Measurements from ENCODE around the gene SEMA4F. TPM values are rescaled to one million over a fixed set of nuclear protein-coding genes. Genes with fewer than 3 reads are reported as not detected.

Gene SEMA4F
- total RNA-seq, 4 donors from 2014 or later = 6.7 to 22.3 (median 11.2) TPM

DNA sequence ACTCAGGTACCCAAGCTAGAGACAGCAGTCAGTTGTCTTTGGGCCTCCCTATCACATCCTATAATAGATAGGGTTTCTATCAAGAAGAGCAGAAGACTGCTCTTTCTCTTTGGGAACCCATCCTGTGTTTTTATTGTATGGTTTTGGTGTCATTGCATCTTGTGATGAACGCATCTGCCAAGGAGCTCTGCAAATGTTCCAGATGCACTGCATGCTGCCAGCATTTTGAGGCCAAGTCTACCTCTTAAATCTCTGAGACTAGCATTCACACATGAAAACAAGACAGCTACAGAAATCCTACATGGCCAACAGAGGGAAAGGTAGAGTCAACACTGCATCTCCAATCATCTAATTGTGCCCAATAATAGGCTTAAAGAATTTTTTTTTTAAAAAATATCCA lies 14.0 kb downstream of the SEMA4F start:
- no peak overlapping the region for H3K27ac ChIP-seq
- WGBS, 2 donors = 86 to 100% methylated on average over 1 of the region's 1 CpG

DNA sequence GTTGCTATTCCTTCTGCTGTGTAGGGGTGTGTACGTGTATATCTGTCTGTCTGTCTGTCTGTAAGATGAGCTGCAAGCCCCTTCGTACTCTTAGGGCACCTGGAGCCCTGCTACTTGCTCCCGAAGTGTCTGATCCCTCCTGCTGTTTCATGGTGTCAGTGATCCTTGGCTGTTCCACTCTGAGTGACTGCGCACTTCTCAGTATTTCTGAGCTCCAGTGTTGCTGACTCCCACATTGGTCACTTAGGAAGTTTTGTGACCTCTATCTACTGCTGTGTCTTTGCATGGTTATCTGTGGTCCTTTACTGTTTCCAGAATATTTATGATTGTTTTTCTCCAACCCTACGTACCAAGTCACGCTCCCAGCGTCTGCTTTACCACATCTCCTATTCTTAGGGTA lies 16.2 kb downstream of the SEMA4F start:
- H3K9me3 ChIP-seq = no peaks in the 10 kb centered on the region
- H3K4me1 ChIP-seq = no peaks in the 10 kb centered on the region
- TF ChIP-seq EP300 (IDR thresholded peaks at IDR 0.05) (no peak), POLR2A (IDR thresholded peaks at IDR 0.05) (no peak)
- TF ChIP-seq, protein P1, sequence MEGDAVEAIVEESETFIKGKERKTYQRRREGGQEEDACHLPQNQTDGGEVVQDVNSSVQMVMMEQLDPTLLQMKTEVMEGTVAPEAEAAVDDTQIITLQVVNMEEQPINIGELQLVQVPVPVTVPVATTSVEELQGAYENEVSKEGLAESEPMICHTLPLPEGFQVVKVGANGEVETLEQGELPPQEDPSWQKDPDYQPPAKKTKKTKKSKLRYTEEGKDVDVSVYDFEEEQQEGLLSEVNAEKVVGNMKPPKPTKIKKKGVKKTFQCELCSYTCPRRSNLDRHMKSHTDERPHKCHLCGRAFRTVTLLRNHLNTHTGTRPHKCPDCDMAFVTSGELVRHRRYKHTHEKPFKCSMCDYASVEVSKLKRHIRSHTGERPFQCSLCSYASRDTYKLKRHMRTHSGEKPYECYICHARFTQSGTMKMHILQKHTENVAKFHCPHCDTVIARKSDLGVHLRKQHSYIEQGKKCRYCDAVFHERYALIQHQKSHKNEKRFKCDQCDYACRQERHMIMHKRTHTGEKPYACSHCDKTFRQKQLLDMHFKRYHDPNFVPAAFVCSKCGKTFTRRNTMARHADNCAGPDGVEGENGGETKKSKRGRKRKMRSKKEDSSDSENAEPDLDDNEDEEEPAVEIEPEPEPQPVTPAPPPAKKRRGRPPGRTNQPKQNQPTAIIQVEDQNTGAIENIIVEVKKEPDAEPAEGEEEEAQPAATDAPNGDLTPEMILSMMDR (IDR thresholded peaks at IDR 0.05) = no peak
- H3K27me3 ChIP-seq = no peaks in the 10 kb centered on the region
- DNase-seq (ENCODE audit: low spot score in 2 of 2) = no peak
- no peak overlapping the region for H3K4me3 ChIP-seq
- peaks cover 0 to 44% (median 0%) of the 10 kb centered on the region in 3 donors for H3K36me3 ChIP-seq
- H3K27ac ChIP-seq = no peak overlapping the region
- WGBS, 2 donors = 86 to 87% methylated on average over 7 of the region's 7 CpGs

More for the DNA sequence above, 14.0 kb downstream of the SEMA4F start:
- TF ChIP-seq POLR2A (IDR thresholded peaks at IDR 0.05) = no peak
- TF ChIP-seq, protein P1 (IDR thresholded peaks at IDR 0.05) = no peak
- TF ChIP-seq EP300 (IDR thresholded peaks at IDR 0.05) = no peak
- no peaks in the 10 kb centered on the region for H3K4me1 ChIP-seq
- H3K9me3 ChIP-seq = no peaks in the 10 kb centered on the region
- H3K36me3 ChIP-seq = peaks cover 0 to 29% (median 0%) of the 10 kb centered on the region in 3 donors
- no peaks in the 10 kb centered on the region for H3K27me3 ChIP-seq
- H3K4me3 ChIP-seq = no peak overlapping the region
- no peak for DNase-seq (ENCODE audit: low spot score in 2 of 2)

DNA sequence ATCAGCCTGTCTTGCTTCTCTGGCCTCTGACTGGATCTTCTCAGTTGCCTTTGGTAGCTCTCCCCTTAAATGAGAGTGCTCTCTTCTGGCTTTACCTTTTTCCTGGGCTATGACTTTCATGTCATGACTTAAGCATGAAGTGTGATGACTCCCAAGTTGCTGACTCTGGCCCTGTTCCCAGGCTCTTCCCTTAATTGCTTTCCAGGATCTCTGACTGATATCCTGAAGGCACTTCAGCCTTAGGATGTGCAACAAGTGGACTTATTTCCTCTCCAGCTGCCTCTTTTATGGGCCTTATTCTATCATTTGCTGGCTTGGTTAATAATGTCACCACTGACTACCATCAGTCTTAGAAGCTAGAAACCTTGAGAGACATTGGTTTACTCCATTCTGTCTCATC lies 17.4 kb downstream of the SEMA4F start:
- no peak for TF ChIP-seq POLR2A (IDR thresholded peaks at IDR 0.05)
- Histone ChIP-seq H3K4me3 (no peak overlapping the region), H3K27ac (no peak overlapping the region), H3K36me3 (peaks cover 2 to 56% (median 11%) of the 10 kb centered on the region in 3 donors), H3K9me3 (no peaks in the 10 kb centered on the region), H3K27me3 (no peaks in the 10 kb centered on the region), H3K4me1 (no peaks in the 10 kb centered on the region)
- no peak for DNase-seq (ENCODE audit: low spot score in 2 of 2)

DNA sequence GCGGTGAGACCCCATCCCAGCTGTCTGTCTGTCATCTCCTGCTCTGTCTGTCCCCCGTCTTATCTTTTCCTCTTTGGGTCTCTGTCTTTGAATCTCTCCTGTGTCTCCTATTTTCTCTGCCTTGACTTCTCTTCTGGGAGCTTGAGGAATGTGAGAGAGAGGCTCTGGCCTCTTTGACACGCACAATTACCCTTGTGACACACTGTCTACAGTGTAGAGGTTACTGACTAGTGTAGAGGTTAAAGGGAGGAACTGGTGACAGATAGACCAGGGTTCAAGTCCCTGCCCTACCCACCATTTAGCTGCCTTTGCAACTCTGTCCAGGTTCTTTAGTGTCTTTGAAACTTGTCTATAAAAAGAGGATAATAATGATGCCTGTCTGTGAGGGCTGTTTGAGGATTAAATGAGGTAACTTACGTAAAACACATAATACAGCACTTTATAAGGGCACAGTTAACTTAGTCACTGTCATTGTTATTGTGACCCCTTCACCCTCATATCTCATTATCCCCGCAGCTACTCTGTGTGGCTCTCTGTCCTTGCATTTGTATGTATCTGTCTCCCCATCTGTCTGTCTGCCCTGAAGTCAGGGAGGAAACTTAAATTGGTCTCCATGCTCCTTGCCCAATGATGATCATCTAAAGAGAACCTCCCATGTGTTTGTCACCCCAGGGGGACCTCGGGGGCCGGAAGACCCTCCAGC lies 19.9 kb downstream of the SEMA4F start:
- no peaks in the 10 kb centered on the region for H3K27me3 ChIP-seq
- WGBS, 2 donors = 74 to 81% methylated on average over 7 of the region's 7 CpGs
- DNase-seq (ENCODE audit: low spot score in 2 of 2) = no peak
- H3K4me1 ChIP-seq = no peaks in the 10 kb centered on the region
- H3K27ac ChIP-seq = no peak overlapping the region
- TF ChIP-seq EP300 (IDR thresholded peaks at IDR 0.05) = no peak
- TF ChIP-seq POLR2A (IDR thresholded peaks at IDR 0.05) = no peak
- TF ChIP-seq, protein P1 (IDR thresholded peaks at IDR 0.05) = no peak
- H3K4me3 ChIP-seq = no peak overlapping the region
- H3K9me3 ChIP-seq = no peaks in the 10 kb centered on the region
- peaks cover 2 to 64% (median 14%) of the 10 kb centered on the region in 3 donors for H3K36me3 ChIP-seq

DNA sequence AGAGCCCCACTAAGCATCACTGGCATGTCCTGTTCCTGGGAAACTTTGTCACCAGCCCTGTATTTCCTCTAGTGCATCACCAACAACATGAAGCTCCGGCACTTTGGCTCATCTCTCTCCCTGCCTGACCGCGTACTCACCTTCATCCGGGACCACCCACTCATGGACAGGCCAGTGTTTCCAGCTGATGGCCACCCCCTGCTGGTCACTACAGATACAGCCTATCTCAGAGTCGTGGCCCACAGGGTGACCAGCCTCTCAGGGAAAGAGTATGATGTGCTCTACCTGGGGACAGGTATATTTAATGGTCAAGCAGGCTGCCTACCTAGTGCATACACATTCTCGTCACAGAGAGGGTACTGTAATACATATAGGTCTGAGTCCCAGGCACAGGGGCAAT lies 21.0 kb downstream of the SEMA4F start:
- Histone ChIP-seq H3K27ac (no peak overlapping the region), H3K36me3 (peaks cover 2 to 75% (median 14%) of the 10 kb centered on the region in 3 donors), H3K4me1 (no peaks in the 10 kb centered on the region), H3K27me3 (no peaks in the 10 kb centered on the region), H3K4me3 (no peak overlapping the region), H3K9me3 (no peaks in the 10 kb centered on the region)
- no peak for DNase-seq (ENCODE audit: low spot score in 2 of 2)
- 84 to 86% methylated on average over 6 of the region's 6 CpGs for WGBS, 2 donors
- no peak for TF ChIP-seq EP300 (IDR thresholded peaks at IDR 0.05)
- TF ChIP-seq, protein P1 (IDR thresholded peaks at IDR 0.05) = no peak
- TF ChIP-seq POLR2A (IDR thresholded peaks at IDR 0.05) = no peak
